ENCODE data around the gene YAP1. TPM values are rescaled to one million over a fixed set of nuclear protein-coding genes. Genes with fewer than 3 reads are reported as not detected.

YAP1 gene
- total RNA-seq, 1 experiment from 2014 or later: 158 TPM

GRCh38 chr11:102154806-102155205, 44.6 kb downstream of the YAP1 start:
- no peak overlapping the region for H3K4me3 Mint-ChIP-seq (ENCODE audit: unreplicated experiment)
- H3K27me3 Mint-ChIP-seq (ENCODE audit: insufficient read depth, unreplicated experiment): no peaks in the 10 kb centered on the region
- intact Hi-C loops (cut with micrococcal nuclease): no loop called here
- BruUV-seq (replicated peaks): no TSS peak
- peaks cover 57% of the 10 kb centered on the region for H3K4me1 Mint-ChIP-seq (ENCODE audit: insufficient read depth, unreplicated experiment)
- no peak for DNase-seq (ENCODE audit: unreplicated experiment)
- POLR2A ChIA-PET: interaction anchor here (2.3 kb wide), 1 partner anchor 10 kb away, joined by 14 read pairs; no protein-coding TSS in a partner anchor
- H3K9me3 Mint-ChIP-seq (ENCODE audit: unreplicated experiment): no peaks in the 10 kb centered on the region
- H3K36me3 Mint-ChIP-seq (ENCODE audit: insufficient read depth, unreplicated experiment): no peaks in the 10 kb centered on the region
- TF ChIP-seq CTCF (IDR thresholded peaks at IDR 0.05; ENCODE audit: unreplicated experiment): no peak
- CTCF ChIA-PET: interaction anchor here (0.6 kb wide), 1 partner anchor 295 kb away, joined by 4 read pairs; no protein-coding TSS in a partner anchor
- no peak overlapping the region for H3K27ac Mint-ChIP-seq (ENCODE audit: low read depth, unreplicated experiment)

- BruUV-seq (replicated peaks): no TSS peak
- CTCF ChIA-PET: interaction anchor here (1.9 kb wide), 1 partner anchor 31 kb away, joined by 6 read pairs; no protein-coding TSS in a partner anchor
These were observed 45.4 kb downstream of the YAP1 start for GRCh38 chr11:102155676-102156075.

GRCh38 chr11:102157219-102157618, 47.0 kb downstream of the YAP1 start:
- Mint-ChIP-seq H3K36me3 (ENCODE audit: insufficient read depth, unreplicated experiment) (peaks cover 2% of the 10 kb centered on the region), H3K27me3 (ENCODE audit: insufficient read depth, unreplicated experiment) (no peaks in the 10 kb centered on the region), H3K4me3 (ENCODE audit: unreplicated experiment) (no peak overlapping the region), H3K9me3 (ENCODE audit: unreplicated experiment) (no peaks in the 10 kb centered on the region), H3K27ac (ENCODE audit: low read depth, unreplicated experiment) (peak overlapping the region; percentile 39), H3K4me1 (ENCODE audit: insufficient read depth, unreplicated experiment) (peaks cover 48% of the 10 kb centered on the region)
- peak; percentile 87 for DNase-seq (ENCODE audit: unreplicated experiment)
- ChIA-PET POLR2A (interaction anchor here (0.6 to 5.2 kb wide), 20 partner anchors 10 to 147 kb away, joined by 3 to 73 read pairs (median 6); partner anchors contain the start of gene YAP1), CTCF (interaction anchor here (1.2 to 1.9 kb wide), 3 partner anchors 10 to 32 kb away, joined by 3 to 6 read pairs (median 4); no protein-coding TSS in a partner anchor)
- no TSS peak for BruUV-seq (replicated peaks)
- intact Hi-C loops (cut with micrococcal nuclease): no loop called here
- no peak for TF ChIP-seq CTCF (IDR thresholded peaks at IDR 0.05; ENCODE audit: unreplicated experiment)

More at GRCh38 chr11:102155676-102156075, 45.4 kb downstream of the YAP1 start:
- POLR2A ChIA-PET: interaction anchor here (3.0 kb wide), 1 partner anchor 8 kb away, joined by 19 read pairs; no protein-coding TSS in a partner anchor
- no peak for DNase-seq (ENCODE audit: unreplicated experiment)
- Mint-ChIP-seq H3K4me3 (ENCODE audit: unreplicated experiment) (no peak overlapping the region), H3K27ac (ENCODE audit: low read depth, unreplicated experiment) (peak overlapping the region; percentile 21), H3K27me3 (ENCODE audit: insufficient read depth, unreplicated experiment) (no peaks in the 10 kb centered on the region), H3K4me1 (ENCODE audit: insufficient read depth, unreplicated experiment) (peaks cover 57% of the 10 kb centered on the region), H3K36me3 (ENCODE audit: insufficient read depth, unreplicated experiment) (no peaks in the 10 kb centered on the region), H3K9me3 (ENCODE audit: unreplicated experiment) (no peaks in the 10 kb centered on the region)
- intact Hi-C loops (cut with micrococcal nuclease): no loop called here
- TF ChIP-seq CTCF (IDR thresholded peaks at IDR 0.05; ENCODE audit: unreplicated experiment): no peak

- H3K4me1 Mint-ChIP-seq (ENCODE audit: insufficient read depth, unreplicated experiment): peaks cover 40% of the 10 kb centered on the region
- TF ChIP-seq CTCF (IDR thresholded peaks at IDR 0.05; ENCODE audit: unreplicated experiment): no peak
- H3K4me3 Mint-ChIP-seq (ENCODE audit: unreplicated experiment): peak overlapping the region; percentile 33
- ChIA-PET CTCF (interaction anchor here (1.2 to 1.5 kb wide), 2 partner anchors 20 to 94 kb away, joined by 3 to 4 read pairs; no protein-coding TSS in a partner anchor), POLR2A (interaction anchor here (0.5 to 5.2 kb wide), 14 partner anchors 11 to 115 kb away, joined by 3 to 73 read pairs (median 13); partner anchors contain the start of gene YAP1)
- intact Hi-C loops (cut with micrococcal nuclease): no loop called here
- no peaks in the 10 kb centered on the region for H3K27me3 Mint-ChIP-seq (ENCODE audit: insufficient read depth, unreplicated experiment)
- no peaks in the 10 kb centered on the region for H3K9me3 Mint-ChIP-seq (ENCODE audit: unreplicated experiment)
- H3K27ac Mint-ChIP-seq (ENCODE audit: low read depth, unreplicated experiment): peak overlapping the region; percentile 39
- peak; percentile 43 for DNase-seq (ENCODE audit: unreplicated experiment)
- H3K36me3 Mint-ChIP-seq (ENCODE audit: insufficient read depth, unreplicated experiment): peaks cover 13% of the 10 kb centered on the region
- BruUV-seq (replicated peaks): no TSS peak
These were observed 48.0 kb downstream of the YAP1 start for GRCh38 chr11:102158164-102158735.

All from MCF 10A (cell line).